HG03135 (cell line): ENCODE results near the gene CAPN6.

ENCODE experiments used
- ATAC-seq: cut with Tn5 transposase; IDR thresholded peaks from one replicate; pipeline ENCODE4 v1.9.1; 2021; ENCODE audit warnings: mild to moderate bottlenecking, moderate library complexity; ENCODE audit not compliant: unreplicated experiment

CAPN6 gene

DNA sequence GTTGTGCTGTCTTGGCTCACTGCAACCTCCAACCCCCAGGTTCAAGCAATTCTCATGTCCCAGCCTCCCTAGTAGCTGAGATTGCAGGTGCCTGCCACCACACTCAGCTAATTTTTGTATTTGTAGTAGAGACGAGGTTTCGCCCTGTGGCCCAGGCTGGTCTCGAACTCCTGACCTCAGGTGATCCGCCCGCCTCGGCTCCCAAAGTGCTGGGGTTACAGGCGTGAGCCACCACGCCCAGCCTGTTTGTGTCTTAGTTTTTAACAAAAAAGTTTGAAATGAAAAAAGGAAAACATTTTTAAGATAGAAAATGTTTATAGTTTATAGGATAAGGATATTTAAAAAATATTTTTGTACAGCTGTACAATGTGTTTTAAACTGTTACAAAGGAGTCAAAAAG lies 62.4 kb downstream of the CAPN6 start:
- ATAC-seq, result no peak

DNA sequence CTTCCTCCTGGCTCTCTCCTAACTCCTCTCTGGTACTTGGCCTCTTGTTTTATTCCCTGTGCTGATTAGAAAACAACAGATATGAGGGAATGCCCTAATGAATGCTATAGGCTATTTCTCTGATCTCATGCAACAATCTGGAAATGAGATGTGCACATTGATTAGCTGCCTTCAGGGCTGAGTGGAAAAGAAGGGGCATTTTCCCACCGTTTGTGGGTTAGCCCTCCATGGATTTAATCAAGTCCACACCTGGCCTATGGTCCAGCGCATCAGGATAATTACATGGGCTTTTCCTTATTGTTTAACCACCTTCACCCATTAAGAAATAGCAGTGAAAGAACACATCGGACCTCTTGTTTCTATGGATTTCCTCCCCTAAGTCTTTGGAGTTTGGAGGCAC lies 70.0 kb downstream of the CAPN6 start:
- no peak for ATAC-seq

- no peak for ATAC-seq
Observed at GRCh38 chrX:111199505-111199904, 70.8 kb downstream of the CAPN6 start.
